ENCODE measurements around the gene TMEM132C.

GRCh38 chr12:128587918-128588317, 320.9 kb downstream of the TMEM132C start:
- TF ChIP-seq REST (IDR thresholded peaks at IDR 0.05; ENCODE audit: insufficient read depth in 1 of 2, low read depth in 2 of 2, low read length in 2 of 2) (no peak), POLR2AphosphoS5 (IDR thresholded peaks at IDR 0.05; ENCODE audit: low read depth, low read length) (no peak), SIN3A (IDR thresholded peaks at IDR 0.05; ENCODE audit: borderline replicate concordance, insufficient read depth, low read length) (no peak), TAF1 (IDR thresholded peaks at IDR 0.05; ENCODE audit: borderline replicate concordance, insufficient read depth, low read length) (no peak)
